GM23338 (cell line): ENCODE results near the gene PPP2R3B. TPM values are rescaled to one million over a fixed set of nuclear protein-coding genes. Genes with fewer than 3 reads are reported as not detected.

Source experiments
- ATAC-seq: fragments of 200-7000 bp; cut with Tn5 transposase; 3 replicates; pipeline ENCODE4 v1.9.1; 2020
- DNase-seq: peaks from one replicate; pipeline ENCODE4 v3.0.0-alpha.2; 2015; ENCODE audit warnings: low spot score
- H2AFZ ChIP-seq: fragments of 200-600 bp; sonication (generic); 2 replicates; pipeline ENCODE4 v1.8.0; 2016; ENCODE audit warnings: antibody characterized with exemption, mild to moderate bottlenecking, moderate library complexity
- H3F3A ChIP-seq: fragments of 200-600 bp; sonication (generic); replicated peaks from 2 replicates; pipeline ENCODE4 v1.8.0; 2017; ENCODE audit warnings: antibody characterized with exemption, mixed run types, low read depth
- H3K27ac ChIP-seq: fragments of 200-600 bp; sonication (generic); 2 replicates; pipeline ENCODE4 v1.6.1; 2016; ENCODE audit warnings: low read depth
- H3K27me3 ChIP-seq: fragments of 200-600 bp; sonication (generic); 2 replicates; pipeline ENCODE4 v1.8.0; 2016; ENCODE audit warnings: mild to moderate bottlenecking, mixed run types, moderate library complexity; ENCODE audit not compliant: insufficient read depth
- H3K36me3 ChIP-seq: fragments of 200-600 bp; sonication (generic); 2 replicates; pipeline ENCODE4 v1.8.0; 2016; ENCODE audit warnings: mild to moderate bottlenecking; ENCODE audit not compliant: insufficient read depth
- H3K4me1 ChIP-seq: fragments of 200-600 bp; sonication (generic); 2 replicates; pipeline ENCODE4 v1.8.0; 2016; ENCODE audit warnings: mild to moderate bottlenecking, moderate library complexity; ENCODE audit not compliant: insufficient read depth
- H3K4me2 ChIP-seq: fragments of 200-600 bp; sonication (generic); 2 replicates; pipeline ENCODE4 v1.7.1; 2017; ENCODE audit warnings: mixed run types
- H3K4me3 ChIP-seq: fragments of 200-600 bp; sonication (generic); 2 replicates; pipeline ENCODE4 v1.6.1; 2016; ENCODE audit warnings: mixed run types
- H3K79me2 ChIP-seq: fragments of 200-600 bp; sonication (generic); replicated peaks from 2 replicates; pipeline ENCODE4 v1.8.0; 2017; ENCODE audit warnings: mild to moderate bottlenecking; ENCODE audit not compliant: insufficient read depth
- H3K9me2 ChIP-seq: fragments of 200-600 bp; sonication (generic); 2 replicates; pipeline ENCODE4 v1.8.0; 2017; ENCODE audit not compliant: insufficient read depth
- H4K20me1 ChIP-seq: fragments of 200-600 bp; sonication (generic); replicated peaks from 2 replicates; pipeline ENCODE4 v1.8.0; 2017; ENCODE audit warnings: mild to moderate bottlenecking; ENCODE audit not compliant: insufficient read depth
- H3K27ac Mint-ChIP-seq: 2 replicates; pipeline ENCODE4 v1.8.0; 2020; ENCODE audit warnings: inconsistent platforms, mild to moderate bottlenecking, moderate library complexity, mixed read lengths
- H3K27me3 Mint-ChIP-seq: 3 replicates; pipeline ENCODE4 v1.8.0; 2022; ENCODE audit warnings: low read depth, mild to moderate bottlenecking, moderate library complexity, mixed read lengths, inconsistent platforms; ENCODE audit not compliant: insufficient read depth, poor library complexity
- H3K36me3 Mint-ChIP-seq: 3 replicates; pipeline ENCODE4 v1.8.0; 2021; ENCODE audit warnings: low read depth, mild to moderate bottlenecking, inconsistent platforms, moderate library complexity, mixed read lengths
- H3K4me1 Mint-ChIP-seq: 3 replicates; pipeline ENCODE4 v1.8.0; 2020; ENCODE audit warnings: mild to moderate bottlenecking, inconsistent platforms, mixed read lengths
- H3K4me3 Mint-ChIP-seq: 3 replicates; pipeline ENCODE4 v1.8.0; 2021; ENCODE audit warnings: moderate library complexity, mild to moderate bottlenecking, inconsistent platforms, mixed read lengths
- H3K9me3 Mint-ChIP-seq: 3 replicates; pipeline ENCODE4 v1.8.0; 2020; ENCODE audit warnings: moderate library complexity, mild to moderate bottlenecking, inconsistent platforms, mixed read lengths
- CREB1 ChIP-seq: fragments of 250-450 bp; sonication (Bioruptor Pico); IDR thresholded peaks from 2 replicates; pipeline ENCODE4 v1.5.0; 2020; ENCODE audit warnings: low read depth, mild to moderate bottlenecking, moderate library complexity
- EZH2phosphoT487 ChIP-seq: fragments of 200-600 bp; sonication (generic); IDR thresholded peaks from one replicate; pipeline ENCODE4 v1.8.1; 2018; ENCODE audit warnings: antibody characterized with exemption; ENCODE audit not compliant: unreplicated experiment
- JUNB ChIP-seq: IDR thresholded peaks from one replicate; pipeline ENCODE4 v1.6.1; 2016; ENCODE audit warnings: antibody characterized with exemption; ENCODE audit not compliant: unreplicated experiment
- NANOG ChIP-seq: IDR thresholded peaks from 2 replicates; pipeline ENCODE4 v1.6.1; 2016; ENCODE audit warnings: antibody characterized with exemption, borderline replicate concordance
- POLR2AphosphoS5 ChIP-seq: IDR thresholded peaks from 2 replicates; pipeline ENCODE4 v1.6.1; 2016; ENCODE audit warnings: antibody characterized with exemption, low read depth
- STAT1 ChIP-seq: IDR thresholded peaks from one replicate; pipeline ENCODE4 v1.6.1; 2016; ENCODE audit warnings: antibody characterized with exemption; ENCODE audit not compliant: unreplicated experiment
- ZNF114 ChIP-seq: fragments of 250-450 bp; sonication (Bioruptor Pico); IDR thresholded peaks from 2 replicates; pipeline ENCODE4 v1.5.0; 2020; ENCODE audit warnings: mild to moderate bottlenecking, moderate library complexity
- ZNF331 ChIP-seq: fragments of 250-450 bp; sonication (Bioruptor Pico); IDR thresholded peaks from 2 replicates; pipeline ENCODE4 v1.5.0; 2020; ENCODE audit warnings: low read depth, mild to moderate bottlenecking, moderate library complexity
- polyA plus RNA-seq: library from polyadenylated mRNA; unstranded; fragments of >200 nt; fragmentation: Nextera tagmentation; extraction: Ambion mirVana; gene quantifications from 2 replicates; pipeline ENCODE4 v1.2.1, GENCODE V29; 2016
- total RNA-seq: library from RNA; depleted of rRNA; stranded (reverse); fragments of >200 nt; shearing (Covaris generic); gene quantifications from 2 replicates; pipeline ENCODE4 v1.2.3, GENCODE V29; 2014
- TF ChIP-seq, protein P1 (sequence below): fragments of 250-450 bp; sonication (Bioruptor Pico); IDR thresholded peaks from 2 replicates; pipeline ENCODE4 v1.5.0; 2020; ENCODE audit warnings: mild to moderate bottlenecking, moderate library complexity
- TF ChIP-seq, protein P2 (sequence below), 2 experiments: fragments of 200-600 bp in 1 of 2; sonication (generic) in 1 of 2; conservative IDR thresholded peaks; 2 replicates each; pipeline versions ENCODE4 v1.5.1 to v1.6.1; 2016 to 2017; ENCODE audit warnings: antibody characterized with exemption in 2 of 2, low read depth in 2 of 2, mild to moderate bottlenecking in 2 of 2, moderate library complexity in 1 of 2
- TF ChIP-seq, protein P3 (sequence below): IDR thresholded peaks from one replicate; pipeline ENCODE4 v1.6.1; 2018; ENCODE audit warnings: antibody characterized with exemption; ENCODE audit not compliant: unreplicated experiment
- TF ChIP-seq, protein P4 (sequence below): IDR thresholded peaks from 2 replicates; pipeline ENCODE4 v1.6.1; 2016; ENCODE audit warnings: antibody characterized with exemption

PPP2R3B gene
- total and polyA plus RNA-seq, 2 experiments from 2014 or later: 50.1 to 104 TPM

DNA sequence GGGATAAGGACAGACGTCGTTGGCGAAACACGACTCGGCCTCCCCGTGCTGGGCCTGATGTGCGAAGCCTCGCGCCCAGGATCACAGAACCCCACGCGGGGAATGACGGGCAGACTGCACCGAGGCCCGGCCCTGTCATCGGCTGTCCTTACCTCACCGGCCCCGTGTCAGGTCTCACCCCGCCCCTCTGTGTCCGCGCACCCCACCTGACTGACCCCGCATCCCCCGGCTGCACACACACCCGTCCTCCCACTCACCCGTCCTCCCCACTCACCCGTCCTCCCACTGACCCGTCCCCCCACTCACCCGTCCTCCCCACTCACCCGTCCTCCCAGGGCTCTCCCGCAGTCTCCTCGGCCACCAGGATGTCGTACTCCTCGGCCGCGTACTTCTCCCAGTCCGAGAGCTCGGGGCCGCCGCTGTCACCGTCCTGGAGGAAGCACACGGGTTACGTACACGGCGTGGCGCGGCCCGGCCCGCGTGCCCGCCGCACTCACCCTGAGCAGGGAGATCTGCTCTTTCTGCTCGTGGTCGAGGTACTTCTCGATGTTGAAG lies 48.3 kb downstream of the PPP2R3B start (continued):
- TF ChIP-seq, protein P1, sequence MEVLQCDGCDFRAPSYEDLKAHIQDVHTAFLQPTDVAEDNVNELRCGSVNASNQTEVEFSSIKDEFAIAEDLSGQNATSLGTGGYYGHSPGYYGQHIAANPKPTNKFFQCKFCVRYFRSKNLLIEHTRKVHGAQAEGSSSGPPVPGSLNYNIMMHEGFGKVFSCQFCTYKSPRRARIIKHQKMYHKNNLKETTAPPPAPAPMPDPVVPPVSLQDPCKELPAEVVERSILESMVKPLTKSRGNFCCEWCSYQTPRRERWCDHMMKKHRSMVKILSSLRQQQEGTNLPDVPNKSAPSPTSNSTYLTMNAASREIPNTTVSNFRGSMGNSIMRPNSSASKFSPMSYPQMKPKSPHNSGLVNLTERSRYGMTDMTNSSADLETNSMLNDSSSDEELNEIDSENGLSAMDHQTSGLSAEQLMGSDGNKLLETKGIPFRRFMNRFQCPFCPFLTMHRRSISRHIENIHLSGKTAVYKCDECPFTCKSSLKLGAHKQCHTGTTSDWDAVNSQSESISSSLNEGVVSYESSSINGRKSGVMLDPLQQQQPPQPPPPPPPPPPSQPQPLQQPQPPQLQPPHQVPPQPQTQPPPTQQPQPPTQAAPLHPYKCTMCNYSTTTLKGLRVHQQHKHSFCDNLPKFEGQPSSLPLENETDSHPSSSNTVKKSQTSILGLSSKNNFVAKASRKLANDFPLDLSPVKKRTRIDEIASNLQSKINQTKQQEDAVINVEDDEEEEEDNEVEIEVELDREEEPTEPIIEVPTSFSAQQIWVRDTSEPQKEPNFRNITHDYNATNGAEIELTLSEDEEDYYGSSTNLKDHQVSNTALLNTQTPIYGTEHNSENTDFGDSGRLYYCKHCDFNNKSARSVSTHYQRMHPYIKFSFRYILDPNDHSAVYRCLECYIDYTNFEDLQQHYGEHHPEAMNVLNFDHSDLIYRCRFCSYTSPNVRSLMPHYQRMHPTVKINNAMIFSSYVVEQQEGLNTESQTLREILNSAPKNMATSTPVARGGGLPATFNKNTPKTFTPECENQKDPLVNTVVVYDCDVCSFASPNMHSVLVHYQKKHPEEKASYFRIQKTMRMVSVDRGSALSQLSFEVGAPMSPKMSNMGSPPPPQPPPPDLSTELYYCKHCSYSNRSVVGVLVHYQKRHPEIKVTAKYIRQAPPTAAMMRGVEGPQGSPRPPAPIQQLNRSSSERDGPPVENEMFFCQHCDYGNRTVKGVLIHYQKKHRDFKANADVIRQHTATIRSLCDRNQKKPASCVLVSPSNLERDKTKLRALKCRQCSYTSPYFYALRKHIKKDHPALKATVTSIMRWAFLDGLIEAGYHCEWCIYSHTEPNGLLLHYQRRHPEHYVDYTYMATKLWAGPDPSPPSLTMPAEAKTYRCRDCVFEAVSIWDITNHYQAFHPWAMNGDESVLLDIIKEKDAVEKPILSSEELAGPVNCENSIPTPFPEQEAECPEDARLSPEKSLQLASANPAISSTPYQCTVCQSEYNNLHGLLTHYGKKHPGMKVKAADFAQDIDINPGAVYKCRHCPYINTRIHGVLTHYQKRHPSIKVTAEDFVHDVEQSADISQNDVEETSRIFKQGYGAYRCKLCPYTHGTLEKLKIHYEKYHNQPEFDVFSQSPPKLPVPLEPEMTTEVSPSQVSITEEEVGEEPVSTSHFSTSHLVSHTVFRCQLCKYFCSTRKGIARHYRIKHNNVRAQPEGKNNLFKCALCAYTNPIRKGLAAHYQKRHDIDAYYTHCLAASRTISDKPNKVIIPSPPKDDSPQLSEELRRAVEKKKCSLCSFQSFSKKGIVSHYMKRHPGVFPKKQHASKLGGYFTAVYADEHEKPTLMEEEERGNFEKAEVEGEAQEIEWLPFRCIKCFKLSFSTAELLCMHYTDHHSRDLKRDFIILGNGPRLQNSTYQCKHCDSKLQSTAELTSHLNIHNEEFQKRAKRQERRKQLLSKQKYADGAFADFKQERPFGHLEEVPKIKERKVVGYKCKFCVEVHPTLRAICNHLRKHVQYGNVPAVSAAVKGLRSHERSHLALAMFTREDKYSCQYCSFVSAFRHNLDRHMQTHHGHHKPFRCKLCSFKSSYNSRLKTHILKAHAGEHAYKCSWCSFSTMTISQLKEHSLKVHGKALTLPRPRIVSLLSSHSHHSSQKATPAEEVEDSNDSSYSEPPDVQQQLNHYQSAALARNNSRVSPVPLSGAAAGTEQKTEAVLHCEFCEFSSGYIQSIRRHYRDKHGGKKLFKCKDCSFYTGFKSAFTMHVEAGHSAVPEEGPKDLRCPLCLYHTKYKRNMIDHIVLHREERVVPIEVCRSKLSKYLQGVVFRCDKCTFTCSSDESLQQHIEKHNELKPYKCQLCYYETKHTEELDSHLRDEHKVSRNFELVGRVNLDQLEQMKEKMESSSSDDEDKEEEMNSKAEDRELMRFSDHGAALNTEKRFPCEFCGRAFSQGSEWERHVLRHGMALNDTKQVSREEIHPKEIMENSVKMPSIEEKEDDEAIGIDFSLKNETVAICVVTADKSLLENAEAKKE: no peak

DNA sequence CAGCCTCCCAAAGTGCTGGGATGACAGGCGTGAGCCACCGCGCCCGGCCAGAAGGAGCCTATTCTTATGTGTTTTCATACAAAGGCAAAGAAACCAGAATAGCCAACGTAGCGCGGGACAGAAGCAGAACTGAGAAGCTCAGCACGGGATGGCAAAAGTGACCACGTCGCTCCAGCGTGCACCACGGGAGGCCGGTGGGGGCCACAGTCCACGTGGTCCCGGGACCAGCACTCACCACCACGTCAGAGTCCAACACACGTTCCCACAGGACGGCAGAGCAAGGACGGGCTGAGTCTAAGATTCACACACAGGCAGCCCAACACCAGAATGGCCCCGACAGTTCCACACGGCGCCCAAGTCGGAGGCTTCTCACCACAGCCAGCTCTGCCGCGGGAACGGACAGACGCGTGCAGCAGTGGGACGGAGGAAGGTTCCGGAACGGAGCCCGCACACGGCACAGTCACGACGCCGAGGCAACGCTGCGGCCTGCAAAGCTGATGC lies 49.3 kb downstream of the PPP2R3B start:
- Mint-ChIP-seq H3K27ac (no peak overlapping the region), H3K4me3 (no peak overlapping the region), H3K27me3 (peaks cover 18% of the 10 kb centered on the region), H3K9me3 (peaks cover 39% of the 10 kb centered on the region), H3K4me1 (peaks cover 3% of the 10 kb centered on the region; the same call in 1 of the 3 replicates), H3K36me3 (peaks cover 54% of the 10 kb centered on the region)
- 0 out of 2 replicates have a peak, but pooled peaks cover 2% of the 10 kb centered on the region for H3K79me2 ChIP-seq
- no peak overlapping the region for H3K4me2 ChIP-seq
- H3K9me2 ChIP-seq: no peaks in the 10 kb centered on the region
- no peaks in the 10 kb centered on the region for H3F3A ChIP-seq
- H3K27ac ChIP-seq: no peak overlapping the region
- ATAC-seq: no peak
- H3K4me3 ChIP-seq: no peak overlapping the region
- H3K4me1 ChIP-seq: no peaks in the 10 kb centered on the region
- no peaks in the 10 kb centered on the region for H4K20me1 ChIP-seq
- no peak overlapping the region for H2AFZ ChIP-seq
- DNase-seq: no peak
- no peaks in the 10 kb centered on the region for H3K36me3 ChIP-seq
- no peaks in the 10 kb centered on the region for H3K27me3 ChIP-seq
- TF ChIP-seq STAT1: no peak
- TF ChIP-seq CREB1 (CRISPR knock-in tag): no peak
- no peak for TF ChIP-seq NANOG
- TF ChIP-seq, protein P2, sequence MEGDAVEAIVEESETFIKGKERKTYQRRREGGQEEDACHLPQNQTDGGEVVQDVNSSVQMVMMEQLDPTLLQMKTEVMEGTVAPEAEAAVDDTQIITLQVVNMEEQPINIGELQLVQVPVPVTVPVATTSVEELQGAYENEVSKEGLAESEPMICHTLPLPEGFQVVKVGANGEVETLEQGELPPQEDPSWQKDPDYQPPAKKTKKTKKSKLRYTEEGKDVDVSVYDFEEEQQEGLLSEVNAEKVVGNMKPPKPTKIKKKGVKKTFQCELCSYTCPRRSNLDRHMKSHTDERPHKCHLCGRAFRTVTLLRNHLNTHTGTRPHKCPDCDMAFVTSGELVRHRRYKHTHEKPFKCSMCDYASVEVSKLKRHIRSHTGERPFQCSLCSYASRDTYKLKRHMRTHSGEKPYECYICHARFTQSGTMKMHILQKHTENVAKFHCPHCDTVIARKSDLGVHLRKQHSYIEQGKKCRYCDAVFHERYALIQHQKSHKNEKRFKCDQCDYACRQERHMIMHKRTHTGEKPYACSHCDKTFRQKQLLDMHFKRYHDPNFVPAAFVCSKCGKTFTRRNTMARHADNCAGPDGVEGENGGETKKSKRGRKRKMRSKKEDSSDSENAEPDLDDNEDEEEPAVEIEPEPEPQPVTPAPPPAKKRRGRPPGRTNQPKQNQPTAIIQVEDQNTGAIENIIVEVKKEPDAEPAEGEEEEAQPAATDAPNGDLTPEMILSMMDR (conservative IDR thresholded peaks at IDR 0.05; ENCODE audit: low read depth in 2 of 2): no peak
- TF ChIP-seq, protein P3, sequence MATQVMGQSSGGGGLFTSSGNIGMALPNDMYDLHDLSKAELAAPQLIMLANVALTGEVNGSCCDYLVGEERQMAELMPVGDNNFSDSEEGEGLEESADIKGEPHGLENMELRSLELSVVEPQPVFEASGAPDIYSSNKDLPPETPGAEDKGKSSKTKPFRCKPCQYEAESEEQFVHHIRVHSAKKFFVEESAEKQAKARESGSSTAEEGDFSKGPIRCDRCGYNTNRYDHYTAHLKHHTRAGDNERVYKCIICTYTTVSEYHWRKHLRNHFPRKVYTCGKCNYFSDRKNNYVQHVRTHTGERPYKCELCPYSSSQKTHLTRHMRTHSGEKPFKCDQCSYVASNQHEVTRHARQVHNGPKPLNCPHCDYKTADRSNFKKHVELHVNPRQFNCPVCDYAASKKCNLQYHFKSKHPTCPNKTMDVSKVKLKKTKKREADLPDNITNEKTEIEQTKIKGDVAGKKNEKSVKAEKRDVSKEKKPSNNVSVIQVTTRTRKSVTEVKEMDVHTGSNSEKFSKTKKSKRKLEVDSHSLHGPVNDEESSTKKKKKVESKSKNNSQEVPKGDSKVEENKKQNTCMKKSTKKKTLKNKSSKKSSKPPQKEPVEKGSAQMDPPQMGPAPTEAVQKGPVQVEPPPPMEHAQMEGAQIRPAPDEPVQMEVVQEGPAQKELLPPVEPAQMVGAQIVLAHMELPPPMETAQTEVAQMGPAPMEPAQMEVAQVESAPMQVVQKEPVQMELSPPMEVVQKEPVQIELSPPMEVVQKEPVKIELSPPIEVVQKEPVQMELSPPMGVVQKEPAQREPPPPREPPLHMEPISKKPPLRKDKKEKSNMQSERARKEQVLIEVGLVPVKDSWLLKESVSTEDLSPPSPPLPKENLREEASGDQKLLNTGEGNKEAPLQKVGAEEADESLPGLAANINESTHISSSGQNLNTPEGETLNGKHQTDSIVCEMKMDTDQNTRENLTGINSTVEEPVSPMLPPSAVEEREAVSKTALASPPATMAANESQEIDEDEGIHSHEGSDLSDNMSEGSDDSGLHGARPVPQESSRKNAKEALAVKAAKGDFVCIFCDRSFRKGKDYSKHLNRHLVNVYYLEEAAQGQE: no peak
- TF ChIP-seq ZNF114 (CRISPR knock-in tag): no peak
- no peak for TF ChIP-seq EZH2phosphoT487
- no peak for TF ChIP-seq ZNF331
- TF ChIP-seq POLR2AphosphoS5: no peak
- TF ChIP-seq, protein P4, sequence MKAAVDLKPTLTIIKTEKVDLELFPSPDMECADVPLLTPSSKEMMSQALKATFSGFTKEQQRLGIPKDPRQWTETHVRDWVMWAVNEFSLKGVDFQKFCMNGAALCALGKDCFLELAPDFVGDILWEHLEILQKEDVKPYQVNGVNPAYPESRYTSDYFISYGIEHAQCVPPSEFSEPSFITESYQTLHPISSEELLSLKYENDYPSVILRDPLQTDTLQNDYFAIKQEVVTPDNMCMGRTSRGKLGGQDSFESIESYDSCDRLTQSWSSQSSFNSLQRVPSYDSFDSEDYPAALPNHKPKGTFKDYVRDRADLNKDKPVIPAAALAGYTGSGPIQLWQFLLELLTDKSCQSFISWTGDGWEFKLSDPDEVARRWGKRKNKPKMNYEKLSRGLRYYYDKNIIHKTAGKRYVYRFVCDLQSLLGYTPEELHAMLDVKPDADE: no peak
- no peak for TF ChIP-seq JUNB
